ENCODE data around the gene TMEM175.

GRCh38 chr4:912548-913279 lies 19.5 kb upstream of the TMEM175 start:
- TF ChIP-seq CTCF (IDR thresholded peaks at IDR 0.05; ENCODE audit: low read depth, low read length) (no peak), POLR2A (IDR thresholded peaks at IDR 0.05; ENCODE audit: extremely low read depth, insufficient read length) (no peak)
